ENCODE measurements around the gene CKAP4.

DNA sequence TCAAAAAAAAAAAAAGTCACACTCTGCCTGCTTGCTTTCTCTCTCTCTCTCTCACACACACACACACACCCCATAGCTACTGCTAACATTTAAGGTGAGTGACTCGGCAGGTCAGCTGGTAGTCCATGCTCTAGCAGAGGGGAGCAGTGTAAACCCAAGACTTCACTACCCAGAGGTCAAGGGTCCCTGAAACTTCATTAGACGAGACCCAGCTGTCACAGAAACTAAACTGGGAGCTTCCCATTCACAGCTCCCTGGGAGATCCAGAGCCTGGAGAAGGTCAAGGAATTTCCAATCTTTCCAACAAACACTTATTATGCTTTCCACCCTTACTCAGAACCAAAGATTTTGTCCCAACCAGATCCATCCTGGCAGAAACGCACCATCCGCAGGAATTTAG is 33.2 kb downstream of the CKAP4 start:
- no peak for TF ChIP-seq CTCF (IDR thresholded peaks at IDR 0.05; ENCODE audit: extremely low read depth in 1 of 2, insufficient read depth in 1 of 2, low read depth in 1 of 2, low read length in 2 of 2)
- TF ChIP-seq MAX (IDR thresholded peaks at IDR 0.05; ENCODE audit: insufficient read depth, insufficient read length): no peak
- TF ChIP-seq POLR2A (IDR thresholded peaks at IDR 0.05; ENCODE audit: low read depth, low read length): no peak
- no peak for TF ChIP-seq POLR2AphosphoS5 (IDR thresholded peaks at IDR 0.05; ENCODE audit: insufficient read depth, low read depth, low read length)
- TF ChIP-seq EZH2 (IDR thresholded peaks at IDR 0.05; ENCODE audit: borderline replicate concordance, low read depth, low read length, severe bottlenecking): no peak

All from endothelial cell of umbilical vein (primary cell).